ENCODE results near the gene MYRF.

GRCh38 chr11:61794579-61794978 is 42.1 kb downstream of the MYRF start:
- TF ChIP-seq RBBP5 (IDR thresholded peaks at IDR 0.05; ENCODE audit: borderline replicate concordance, insufficient read depth, low read length, poor library complexity, severe bottlenecking) (no peak), POLR2A (conservative IDR thresholded peaks at IDR 0.05) (no peak), MED1 (CRISPR knock-in tag; IDR thresholded peaks at IDR 0.05; ENCODE audit: borderline replicate concordance) (no peak), CTCF (IDR thresholded peaks at IDR 0.05 in 2 of 3, conservative IDR thresholded peaks at IDR 0.05 in 1 of 3; ENCODE audit: insufficient read depth in 2 of 3, low read depth in 1 of 3, low read length in 3 of 3) (no peak), PHB2 (IDR thresholded peaks at IDR 0.05; ENCODE audit: low read depth) (no peak), ZHX1 (conservative IDR thresholded peaks at IDR 0.05; ENCODE audit: low read length) (no peak)

Data from K562 (cell line).